NCI-H1105 (cell line): ENCODE data around the gene P3H2.

Experiments
- DNase-seq: peaks from one replicate; lab custom pipeline; 2025; lab: John Stamatoyannopoulos, UW

Gene P3H2

DNA sequence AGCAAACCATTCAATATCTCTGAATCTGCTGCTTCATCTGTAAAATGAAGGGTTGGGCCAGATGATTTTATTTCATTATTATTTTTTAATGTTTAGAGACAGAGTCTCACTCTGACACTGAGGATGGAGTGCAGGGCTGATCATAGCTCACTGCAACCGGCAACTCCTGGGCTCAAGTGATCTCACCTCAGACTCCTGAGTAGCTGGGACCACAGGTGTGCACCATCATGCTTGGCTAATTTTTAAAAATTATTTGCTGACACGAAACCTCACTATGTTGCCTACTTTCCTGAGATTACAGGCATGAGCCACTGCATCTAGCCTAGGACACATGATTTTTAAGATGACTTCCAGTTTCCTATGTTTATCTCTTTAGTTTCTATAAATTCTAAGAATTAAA is 105.8 kb downstream of the P3H2 start:
- DNase-seq = no peak

DNA sequence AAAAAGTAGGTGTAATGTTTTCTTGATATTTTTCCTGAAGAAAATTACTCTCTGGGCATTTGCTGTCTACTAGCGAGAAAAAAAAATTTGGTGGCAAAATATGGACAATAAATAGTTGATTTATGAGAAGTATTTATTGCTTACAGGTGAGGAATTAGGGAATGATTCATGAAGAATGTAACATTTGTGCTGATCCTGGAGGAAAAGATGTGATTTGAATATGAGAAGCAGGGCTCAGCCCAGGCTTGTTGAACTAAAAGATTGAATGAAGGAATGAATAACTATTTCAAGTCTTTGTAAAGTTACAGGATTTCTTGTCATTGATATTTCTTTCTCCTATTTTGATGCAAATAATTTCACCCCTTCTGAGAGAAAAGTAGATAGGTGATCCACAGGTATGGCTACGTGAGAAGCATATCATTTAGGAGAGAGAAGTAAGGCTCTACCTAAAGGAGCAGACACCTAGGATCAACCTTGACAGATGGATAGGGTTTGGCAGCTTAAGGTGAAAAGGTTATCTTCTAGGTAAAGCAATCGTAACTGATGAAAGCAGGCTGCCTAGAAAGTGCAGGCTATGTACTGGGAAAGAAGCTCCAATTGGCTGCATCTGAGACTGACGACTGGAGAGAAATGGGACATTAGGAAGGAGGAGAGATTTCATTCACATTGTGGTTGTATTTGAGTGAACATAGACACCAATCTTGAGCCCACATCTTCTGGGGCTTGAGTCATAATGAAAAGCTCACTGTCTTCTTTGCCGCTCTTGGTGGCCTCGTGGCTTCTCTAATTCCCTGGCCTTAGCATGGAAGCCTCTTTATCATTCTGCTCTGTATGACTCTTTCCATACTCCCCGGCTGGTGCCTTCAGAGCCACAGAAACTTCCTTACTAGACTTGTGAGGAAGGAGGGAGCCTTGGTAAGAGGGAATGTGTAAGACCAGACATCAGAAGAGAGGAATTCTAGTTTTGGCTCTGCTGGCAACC is 106.5 kb downstream of the P3H2 start:
- no peak for DNase-seq

DNA sequence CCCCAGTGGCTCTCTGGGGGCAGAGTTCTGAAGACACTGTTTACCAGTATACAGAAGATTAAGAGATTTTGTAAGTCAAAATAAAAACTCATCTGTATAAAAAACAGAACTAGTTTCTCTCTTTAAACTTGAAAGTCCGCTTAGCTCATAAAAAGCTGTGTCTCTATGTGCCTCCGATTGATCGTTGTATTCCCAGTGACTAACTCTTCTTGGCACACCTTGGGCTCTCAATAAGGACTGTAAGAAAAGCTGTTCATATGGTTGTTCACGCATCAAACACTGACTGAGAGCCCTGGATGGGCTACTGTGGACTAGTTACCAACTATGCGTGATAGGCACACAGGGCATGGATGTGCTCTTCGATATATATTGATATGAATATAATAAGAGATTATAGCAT is 107.9 kb downstream of the P3H2 start:
- DNase-seq = no peak

DNA sequence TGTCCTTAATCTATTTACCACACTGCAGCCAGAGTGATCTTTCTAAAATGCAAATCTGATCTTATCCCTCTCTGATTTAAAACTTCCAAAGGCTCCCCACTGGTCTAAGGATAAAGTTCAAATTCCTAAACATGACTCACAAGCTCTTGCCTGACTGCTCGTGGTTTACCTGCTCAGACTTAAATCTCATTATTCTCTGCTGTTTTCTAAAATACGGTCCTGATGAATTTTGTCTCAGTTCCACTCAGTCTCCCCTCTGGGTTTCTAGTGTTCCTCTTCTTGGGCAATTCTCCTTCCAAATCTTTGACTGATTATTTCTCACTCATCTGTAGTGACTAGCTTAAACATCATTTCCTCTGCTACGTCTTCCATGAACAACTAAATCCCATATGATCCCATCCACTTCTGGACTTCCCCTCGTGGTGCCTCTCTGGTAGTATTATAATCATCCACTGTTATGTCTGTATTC is 108.3 kb downstream of the P3H2 start:
- no peak for DNase-seq

DNA sequence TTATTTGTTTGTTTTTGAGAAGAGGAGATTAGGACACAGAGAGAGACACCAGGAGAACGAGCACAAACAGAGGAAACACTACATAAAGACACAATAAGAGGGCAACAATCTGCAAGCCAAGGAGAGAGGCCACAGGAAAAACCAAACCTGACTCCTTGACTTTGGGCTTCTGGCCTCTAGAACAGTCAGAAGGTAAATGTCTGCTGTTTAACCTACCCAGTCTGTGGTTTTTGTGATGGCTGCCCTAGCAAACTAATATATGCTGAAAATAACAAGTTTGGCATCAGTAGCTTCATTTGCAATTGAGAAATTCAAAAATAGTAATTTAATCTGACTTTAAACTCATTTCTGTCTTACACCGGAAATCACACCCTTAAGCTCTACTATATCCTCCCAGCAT is 110.2 kb downstream of the P3H2 start:
- no peak for DNase-seq

DNA sequence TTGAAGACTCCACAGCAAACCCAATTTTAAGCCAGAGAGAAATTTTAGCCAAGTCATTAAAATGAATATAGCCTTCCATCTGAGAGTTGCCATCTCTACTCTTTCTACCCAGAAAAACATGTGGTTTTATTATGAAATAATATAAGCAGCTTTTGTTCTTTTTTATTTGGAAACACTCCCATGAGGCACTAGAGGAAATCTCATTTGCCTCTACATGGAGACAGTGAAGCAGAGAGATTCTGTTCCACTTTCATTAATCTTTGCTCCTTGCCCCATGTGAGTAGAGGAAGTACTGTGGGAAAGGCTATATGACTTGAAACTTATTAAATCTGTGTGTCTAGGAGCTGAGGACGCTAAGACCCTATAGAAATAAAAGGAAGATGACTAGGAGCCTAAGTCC is 111.1 kb downstream of the P3H2 start:
- no peak for DNase-seq

DNA sequence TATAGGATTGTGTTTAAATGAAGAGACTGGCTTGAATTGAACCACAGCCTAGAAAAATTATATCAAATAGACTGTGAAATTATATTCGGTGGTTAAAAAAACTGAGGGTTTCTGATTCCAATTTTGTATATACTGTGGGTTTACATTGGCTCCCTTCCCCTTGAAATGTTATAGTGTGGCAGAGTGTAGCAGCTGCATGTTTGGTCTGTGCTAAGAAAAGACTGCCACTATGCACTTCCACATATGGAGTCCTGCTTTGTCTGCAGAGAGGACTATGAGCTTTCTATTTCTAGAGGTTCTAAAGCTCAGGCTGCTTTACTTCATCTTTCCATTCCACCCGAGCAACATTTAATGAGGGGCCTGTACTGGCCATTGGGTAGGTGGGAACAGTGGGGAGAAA is 112.3 kb downstream of the P3H2 start:
- DNase-seq = no peak

DNA sequence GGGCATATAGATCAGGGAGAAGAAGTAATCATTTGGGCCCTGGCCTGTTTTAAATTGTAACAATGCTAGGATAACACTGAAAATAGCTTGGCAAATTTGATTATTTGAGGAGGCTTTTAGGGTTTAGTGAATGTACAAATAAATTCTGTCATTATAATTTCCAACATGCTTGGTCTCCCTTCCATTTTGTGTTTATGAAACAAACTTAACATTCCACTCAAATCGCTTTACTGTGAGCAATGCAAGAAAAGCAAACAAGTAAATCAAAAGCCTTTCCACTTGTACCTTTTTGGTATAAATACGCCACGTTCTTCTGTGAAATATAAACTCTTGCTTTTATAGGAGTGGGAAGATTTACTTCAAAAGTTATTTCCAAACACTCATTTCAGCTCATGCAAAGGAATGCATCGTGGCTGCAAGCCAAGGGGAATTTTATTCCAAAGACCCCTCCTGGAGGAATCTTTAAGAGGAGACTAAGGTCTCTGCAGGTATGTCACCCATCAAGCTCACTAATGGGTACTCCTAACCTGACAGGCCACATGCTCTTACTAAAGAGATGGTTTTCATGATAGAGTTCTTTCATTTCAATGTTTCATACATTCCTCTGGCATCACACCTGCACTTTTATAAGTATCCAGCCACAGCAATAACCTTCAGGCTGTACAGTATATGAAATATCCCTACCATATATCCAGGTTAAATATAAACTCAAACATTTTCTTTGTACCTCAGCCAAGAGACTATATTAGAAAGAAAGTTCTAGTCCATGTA is 115.2 kb downstream of the P3H2 start:
- DNase-seq = no peak

DNA sequence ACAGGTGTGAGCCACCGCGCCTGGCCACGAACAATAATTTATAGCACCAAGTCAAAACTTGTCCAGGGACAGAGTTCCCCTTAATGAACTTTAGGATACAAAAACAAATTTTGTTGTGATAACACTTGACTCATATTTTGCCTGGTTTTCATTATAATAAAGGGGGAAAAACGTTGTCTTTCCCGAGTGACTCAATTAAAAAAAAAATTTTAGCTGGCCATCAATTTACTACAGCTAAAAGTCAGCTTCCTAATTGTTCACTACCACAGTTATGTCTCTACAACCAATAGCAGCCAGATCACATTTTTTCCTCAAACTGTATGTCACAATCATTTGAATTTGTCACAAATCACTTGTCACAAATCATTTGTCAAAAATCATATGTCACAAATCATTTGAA is 116.0 kb downstream of the P3H2 start:
- DNase-seq = no peak

DNA sequence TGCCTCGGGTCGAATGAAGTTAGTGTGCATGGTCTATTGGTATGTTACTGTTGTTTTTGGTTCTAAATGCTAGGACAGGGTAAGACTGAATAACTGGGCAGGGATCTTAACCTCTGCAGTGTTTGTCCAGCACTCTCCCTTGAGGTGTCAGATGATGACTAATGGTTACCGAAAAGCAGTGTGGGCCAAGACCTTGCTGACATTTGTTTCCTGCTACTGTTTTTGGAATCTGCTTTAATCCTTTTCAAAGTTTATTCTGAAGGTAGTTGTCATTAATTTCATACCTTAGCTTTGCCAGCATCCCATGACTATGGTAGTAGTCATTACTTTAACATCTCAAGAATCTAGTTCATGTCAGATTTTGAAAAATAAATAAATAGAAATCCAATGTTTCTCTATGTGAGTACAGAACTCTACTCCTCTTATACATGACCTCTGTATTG is 117.0 kb downstream of the P3H2 start:
- DNase-seq = no peak

DNA sequence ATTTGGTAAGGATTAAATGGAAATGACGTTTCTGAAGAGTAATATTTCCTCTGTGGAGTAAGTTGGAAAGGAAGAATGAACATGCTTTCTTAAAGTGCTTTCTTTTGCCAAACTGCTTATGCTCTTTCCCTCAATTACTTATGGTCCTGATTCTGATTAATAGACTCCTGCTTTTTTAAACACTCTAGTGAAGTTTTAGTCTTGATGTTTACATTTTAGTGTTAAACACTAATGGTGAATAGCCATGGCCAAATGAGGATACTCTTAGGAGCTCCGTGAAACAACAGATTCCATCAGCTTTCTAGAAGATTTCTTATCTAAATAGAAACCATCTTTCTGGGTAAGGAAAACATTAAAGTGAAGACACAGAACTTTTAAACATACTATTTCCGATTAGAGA is 117.6 kb downstream of the P3H2 start:
- DNase-seq = no peak

DNA sequence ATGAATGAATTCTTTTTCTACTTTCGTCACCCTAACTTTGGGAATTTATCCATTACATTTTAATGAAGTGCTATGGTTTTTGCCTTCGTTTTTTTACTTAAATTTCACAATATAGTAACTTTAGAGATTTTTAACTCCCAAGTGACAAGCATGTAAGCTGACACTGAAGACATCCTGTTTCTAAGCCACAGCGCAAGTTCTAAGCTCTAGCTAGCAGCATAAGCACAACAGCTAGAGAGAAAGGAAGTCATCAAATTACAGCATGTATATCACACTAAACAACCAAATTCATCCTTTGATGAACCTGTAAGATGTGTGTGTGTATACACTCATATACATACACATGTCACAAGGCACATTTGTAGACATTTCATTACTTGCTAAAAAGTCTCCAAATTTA is 119.3 kb downstream of the P3H2 start:
- DNase-seq = no peak

DNA sequence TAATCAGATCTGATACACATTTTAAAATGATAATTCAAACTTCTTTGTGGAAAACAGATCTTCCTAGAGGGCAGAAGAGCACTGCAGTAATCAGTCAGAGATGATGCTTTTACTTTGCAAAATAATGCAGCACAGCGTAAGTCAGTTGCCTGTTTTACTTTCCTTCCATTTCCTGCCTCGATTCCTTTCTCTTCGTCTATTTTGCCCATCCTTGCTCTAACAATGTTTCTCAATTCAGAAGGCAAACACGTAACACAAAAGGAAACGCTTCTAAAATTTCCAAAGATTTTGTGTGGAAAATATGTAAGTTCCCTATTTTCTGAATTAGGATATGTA is 119.9 kb downstream of the P3H2 start:
- no peak for DNase-seq

DNA sequence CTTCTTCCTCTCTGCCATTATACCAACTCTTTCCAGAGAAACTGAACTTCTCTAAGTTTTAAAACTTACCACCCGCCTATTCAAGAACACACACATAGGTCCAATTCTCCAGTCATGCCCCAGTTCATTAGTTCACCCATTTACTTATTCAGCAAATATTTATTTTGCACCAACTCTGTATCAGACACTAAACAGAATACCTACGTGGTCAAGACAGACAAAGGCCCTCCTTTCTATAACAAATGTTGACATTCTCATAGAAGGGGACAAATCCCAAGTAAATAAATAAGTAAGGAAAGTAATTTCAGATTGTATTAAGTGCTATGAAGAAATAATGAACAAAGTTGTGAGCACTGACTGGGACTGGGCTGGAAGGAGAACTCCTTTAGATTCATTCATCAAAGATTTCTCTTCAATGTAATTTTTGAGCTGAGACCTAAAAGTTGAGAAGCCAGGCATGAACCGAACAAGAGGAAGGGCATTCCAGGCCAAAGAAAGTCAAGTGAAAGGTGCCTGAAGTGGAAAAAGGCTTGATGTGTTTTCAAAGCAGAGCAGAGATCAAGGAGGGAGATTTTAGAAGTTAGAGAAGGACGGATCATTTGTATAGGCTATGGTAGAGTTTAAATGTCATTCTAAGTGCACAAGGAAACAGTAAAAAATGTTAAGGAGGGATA is 120.4 kb downstream of the P3H2 start:
- DNase-seq = no peak

DNA sequence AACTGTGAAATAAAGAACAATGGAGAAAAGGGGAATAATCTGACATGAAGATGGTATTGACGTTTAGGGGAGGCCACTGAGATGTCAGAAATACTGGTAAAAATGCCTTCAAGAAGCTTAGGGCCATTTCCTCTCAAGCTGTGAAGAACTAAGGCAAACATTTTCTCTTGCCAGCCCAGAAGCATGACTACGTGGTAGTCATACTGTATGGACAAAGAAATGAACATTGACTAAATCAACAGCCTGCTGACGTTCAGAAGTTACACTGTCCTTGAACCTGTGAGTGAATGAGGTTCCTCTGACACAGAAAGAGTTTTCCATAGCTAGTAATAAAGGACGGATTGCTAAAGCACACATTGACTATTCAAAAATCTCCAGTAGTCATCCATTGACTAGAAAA is 121.0 kb downstream of the P3H2 start:
- no peak for DNase-seq

DNA sequence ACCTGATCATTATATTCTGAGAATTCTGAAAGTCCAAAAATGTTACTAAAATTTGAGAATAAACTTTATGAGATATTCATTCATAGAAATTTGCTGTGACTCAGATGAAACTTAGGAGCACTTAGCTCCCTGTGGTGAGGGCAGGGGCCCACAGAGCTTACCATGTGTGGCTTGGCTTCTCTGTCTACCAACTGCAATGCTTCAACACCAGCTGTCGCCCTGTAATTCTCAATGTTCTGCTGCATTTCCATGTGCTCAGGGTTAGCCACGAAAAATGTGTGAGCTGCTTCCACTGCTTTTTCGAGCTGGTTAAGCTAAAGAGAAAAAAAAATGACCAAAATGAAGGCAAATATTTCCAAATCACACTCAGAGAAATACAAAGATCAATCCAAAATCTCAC is 125.6 kb downstream of the P3H2 start:
- no peak for DNase-seq

DNA sequence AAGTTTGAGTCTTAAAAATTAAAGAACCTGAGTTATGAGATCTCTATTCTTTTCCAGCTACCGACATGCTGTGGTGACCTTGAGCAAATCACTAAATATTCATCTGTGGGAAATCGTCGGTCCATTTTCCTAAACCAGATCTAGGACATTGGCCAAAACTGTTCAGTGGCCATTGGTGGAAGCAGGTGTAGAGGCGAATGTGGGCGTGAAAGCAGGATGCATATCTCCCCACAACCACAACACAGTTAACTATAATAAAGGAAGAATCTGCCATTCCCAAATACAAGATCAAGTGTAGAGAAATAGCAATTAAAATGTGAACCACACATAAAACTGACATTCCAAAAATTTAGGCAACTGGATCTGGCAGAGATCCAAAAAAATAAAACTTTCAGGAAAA is 129.9 kb downstream of the P3H2 start:
- DNase-seq = no peak

DNA sequence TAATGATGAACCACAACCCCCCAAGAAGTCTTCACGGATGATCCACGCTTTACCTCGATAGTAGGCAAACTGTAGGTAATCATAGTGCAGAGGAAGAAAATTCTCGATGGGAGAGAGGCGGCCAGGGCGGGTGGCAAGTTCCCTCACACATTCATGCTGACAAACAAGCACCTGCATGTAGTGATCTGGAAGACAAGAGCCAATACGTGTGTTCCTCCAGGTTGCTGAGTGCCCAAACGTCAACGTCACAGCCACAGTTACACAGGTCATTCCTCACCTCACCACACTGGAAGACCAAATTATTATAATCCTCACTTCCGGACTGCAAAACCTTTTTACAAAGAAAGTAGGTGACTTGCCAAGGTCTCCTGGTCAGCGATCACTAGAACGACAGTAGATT is 131.8 kb downstream of the P3H2 start:
- no peak for DNase-seq

DNA sequence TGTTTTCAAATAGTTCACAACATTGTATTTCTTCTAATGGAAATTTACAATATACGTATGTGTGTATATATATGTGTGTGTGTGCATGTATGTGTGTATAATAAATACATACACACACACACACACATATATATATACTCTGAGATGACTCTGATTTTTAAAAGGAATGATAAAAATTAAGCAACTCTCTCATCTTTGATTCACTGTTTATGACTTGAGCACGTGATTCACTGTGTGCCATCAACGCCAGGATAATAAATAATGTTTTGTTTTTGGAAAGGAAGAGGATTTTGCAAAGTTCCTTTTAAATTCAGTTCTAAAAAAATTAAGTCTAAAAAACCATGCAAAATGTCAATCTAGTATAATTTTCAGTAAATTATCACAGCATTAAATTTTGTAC is 132.4 kb downstream of the P3H2 start:
- DNase-seq = no peak

DNA sequence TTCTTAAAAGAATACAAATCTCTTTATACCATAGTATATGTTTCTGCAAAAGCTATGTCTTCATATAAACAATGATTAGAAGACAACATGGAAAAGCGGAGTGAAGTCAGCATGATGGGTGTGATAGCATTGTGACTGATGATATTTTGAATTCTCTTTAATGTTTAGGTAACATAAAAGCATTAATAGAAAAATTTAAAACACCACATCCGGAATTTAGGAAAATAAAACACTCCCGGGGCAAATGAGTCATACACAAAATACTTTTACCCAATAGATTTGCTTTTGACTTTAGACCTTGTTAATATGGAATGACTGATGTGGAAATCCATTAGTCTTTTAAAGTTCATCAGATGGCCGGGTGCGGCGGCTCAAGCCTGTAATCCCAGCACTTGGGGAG is 134.7 kb downstream of the P3H2 start:
- no peak for DNase-seq

DNA sequence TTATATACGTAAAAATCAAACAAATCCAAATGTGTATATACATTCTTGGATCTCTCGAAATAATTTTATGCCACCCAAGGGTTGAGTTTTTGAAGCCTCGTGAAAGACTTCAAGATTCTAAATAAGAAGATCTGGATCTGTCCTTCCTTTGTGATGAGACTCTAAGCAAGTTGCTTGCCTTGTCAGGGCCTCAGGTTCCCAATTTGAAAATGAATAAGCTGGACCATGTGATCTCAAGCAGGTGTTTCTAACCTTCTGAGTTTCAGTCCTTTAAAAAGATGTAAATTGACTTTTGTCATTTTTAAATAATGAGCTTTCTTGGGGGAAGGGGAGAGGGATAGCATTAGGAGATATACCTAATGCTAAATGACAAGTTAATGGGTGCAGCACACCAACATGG is 137.1 kb downstream of the P3H2 start:
- DNase-seq = no peak

DNA sequence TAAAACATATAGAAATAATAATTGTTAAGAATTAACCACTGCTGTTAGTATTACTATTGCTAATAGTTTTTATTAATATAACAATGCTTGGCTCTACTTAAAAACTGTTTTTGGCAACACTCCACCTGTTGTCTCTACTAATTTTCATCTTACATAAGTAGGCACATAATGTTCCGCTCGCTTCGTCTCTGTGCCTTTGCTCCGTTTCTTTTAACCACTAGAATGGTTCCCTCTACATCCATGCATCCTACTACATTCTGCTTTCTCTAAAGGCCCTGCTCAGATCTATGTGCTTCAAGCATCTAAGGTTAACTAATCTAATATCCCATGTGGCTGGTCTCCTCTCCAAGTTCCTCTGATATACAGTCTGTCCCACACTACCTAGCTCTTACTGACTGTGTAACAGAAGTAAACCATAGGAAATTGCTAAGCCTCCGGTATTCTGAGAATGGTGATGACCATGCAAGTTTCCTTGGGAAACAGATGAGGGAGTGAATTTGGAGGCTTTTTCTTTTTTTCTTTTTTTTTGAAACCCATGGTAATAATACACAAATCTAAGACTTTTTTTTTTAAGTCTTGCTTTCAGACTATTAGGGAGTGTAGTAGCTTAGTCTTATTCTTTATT is 138.3 kb downstream of the P3H2 start:
- DNase-seq = no peak
